Measurements from ENCODE around the gene GALNT7.
A peak's percentile ranks its signal among the peaks of the same experiment; 100 is the strongest.

GALNT7 gene

DNA sequence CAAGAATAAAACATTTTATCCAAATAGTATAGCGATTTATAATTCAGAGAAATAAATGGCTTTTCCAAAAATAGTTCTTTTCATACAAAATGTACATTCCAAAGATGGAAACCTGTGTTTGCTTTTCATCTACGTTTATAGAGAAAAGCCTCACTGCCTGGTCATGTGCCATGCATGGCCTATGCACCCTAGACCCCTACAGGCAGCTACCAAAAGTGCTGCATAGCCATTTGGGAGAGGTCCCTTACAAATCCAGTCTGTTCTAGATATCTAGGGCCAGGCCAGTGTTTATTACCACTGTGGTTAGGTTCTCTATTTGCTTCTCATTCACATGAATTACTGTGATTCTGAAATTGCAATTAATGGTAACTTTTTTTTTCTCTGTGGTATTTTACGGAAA is 148.4 kb downstream of the GALNT7 start:
- no peak for DNase-seq

DNA sequence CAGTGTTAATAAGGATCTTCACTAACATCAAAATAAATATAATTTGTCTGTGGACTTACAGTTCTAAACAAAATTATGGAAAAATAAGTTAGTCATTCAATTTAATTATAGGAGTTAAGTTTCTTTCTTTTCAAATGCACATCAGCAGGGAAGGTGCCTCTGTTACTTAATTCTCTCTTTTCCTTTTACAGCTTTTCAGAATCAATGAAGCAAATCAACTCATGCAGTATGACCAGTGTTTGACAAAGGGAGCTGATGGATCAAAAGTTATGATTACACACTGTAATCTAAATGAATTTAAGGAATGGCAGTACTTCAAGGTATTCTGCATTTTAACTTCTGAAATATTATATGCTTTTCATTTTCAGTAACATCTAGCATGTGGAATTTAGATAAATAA is 149.6 kb downstream of the GALNT7 start:
- peak; percentile 50 for DNase-seq

DNA sequence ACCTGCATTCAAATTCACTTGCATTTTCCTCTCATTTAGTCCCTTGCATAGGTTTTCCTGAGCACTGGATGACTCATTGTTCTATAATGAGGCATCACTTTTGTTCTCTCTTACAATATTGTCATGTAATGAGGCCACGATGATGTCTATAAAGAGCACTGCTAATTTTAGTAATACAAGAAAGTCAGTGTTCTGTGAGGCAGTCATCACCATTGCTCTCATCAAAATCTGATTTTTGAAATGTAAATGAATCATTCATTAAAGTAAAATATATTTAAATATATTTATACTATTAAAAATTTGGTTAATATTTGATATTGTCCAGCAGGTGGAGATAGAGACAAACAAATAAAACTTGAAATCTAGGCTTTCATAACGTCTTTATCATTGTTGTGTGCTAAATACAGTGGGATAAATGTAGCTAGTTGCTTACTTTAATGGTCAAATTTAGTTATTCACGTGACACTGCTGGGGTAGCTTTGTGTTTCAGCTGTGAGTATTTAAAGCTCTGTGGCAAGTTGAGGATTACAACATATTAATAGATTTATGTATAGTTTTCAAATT is 150.1 kb downstream of the GALNT7 start:
- DNase-seq, result peak; percentile 54

DNA sequence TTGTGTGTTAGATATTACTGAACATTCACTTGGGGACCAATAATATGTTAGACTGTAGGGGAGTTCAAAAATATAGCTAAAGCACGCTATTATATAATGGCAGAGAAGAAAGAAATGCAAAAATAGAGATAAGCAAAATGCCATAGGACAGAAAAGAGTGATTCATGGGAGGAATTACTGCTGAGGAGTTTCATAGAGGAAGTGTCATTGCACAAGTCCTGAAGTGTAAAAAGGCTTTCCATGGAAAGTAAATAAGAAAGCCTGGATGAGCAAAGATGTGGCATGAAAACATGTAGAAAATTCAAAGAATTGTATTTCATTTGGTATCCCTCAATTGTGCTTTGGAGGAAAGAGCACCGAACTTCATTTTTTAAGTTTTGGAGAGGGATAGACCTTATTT is 151.1 kb downstream of the GALNT7 start:
- no peak for DNase-seq

DNA sequence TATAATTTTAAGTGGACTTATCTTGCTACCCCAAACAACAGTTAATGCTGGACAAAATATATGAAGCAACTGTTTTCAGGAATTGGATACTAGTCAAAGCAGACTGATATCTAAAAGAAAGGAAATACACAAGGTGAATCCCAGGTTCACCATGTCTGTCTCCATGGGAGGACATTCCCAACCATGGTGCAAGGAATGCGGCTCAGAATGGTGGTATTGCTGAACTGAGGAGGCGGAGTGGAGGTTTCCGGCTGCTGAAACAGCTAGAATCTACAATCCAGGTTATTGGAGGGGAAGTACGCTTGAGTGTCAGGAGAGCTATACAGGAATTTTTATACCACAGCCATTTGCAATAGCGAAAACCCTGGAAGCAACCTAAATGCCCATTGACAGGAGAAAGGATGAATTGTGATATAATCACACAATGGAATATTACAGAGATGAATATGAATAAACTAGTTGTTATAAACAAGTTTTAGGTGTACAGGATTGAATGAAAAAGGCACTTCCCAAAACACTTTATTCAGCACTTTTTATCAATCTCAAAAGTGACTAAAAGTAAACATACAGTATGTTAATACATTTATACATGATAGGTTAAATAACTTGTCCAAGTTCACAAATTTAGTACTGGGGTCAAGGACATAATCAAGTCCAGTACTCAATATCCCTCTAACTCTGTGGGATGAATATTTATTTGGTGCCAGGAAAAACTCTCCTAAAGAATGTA is 156.6 kb downstream of the GALNT7 start:
- DNase-seq, result no peak

DNA sequence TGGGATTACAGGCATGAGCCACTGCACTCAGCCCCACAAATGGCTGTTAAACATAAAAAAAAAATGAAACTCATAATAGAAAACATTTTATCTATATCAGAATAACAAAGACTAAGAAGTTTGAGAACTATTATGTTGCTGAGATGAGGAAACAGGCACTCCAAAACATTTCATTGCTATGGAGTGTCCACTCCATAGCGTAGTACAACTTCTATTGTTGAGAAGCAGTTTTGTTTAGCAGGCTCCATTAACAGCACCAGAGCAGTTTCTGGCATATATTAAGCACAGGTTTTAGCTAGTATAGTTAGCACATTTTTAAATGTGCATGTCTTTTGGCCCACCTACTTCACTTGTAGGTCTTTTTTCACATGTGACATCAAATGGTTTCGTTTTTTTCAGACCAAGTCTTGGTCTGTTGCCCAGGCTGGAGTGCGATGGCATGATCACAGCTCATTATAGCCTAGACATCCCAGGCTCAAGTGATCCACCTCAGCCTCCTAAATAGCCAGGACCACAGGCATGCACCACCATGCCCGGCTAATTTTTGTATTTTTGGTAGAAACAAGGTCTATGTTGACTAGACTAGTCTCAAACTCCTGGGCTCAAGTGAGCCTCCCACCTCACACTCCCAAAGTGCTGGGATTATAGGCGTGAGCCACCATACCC is 159.8 kb downstream of the GALNT7 start:
- DNase-seq, result no peak

DNA sequence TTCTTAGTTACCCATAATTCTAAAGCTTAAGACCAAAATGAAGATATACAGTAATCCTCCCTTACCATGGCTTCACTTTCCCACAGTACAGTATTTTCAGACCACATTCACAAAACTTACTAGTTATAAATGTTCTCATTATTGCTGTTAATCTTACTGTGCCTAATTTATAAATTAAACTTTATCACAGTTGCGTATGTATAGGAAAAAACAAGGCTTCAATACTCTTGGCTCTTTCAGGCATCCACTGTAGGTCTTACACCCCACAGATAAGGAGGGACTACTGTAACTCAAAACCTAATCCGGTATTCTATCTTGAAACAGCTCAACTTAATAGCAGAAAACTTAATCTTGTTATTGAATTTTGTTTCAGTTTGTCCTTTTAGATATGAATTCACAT is 162.0 kb downstream of the GALNT7 start:
- DNase-seq, result no peak

DNA sequence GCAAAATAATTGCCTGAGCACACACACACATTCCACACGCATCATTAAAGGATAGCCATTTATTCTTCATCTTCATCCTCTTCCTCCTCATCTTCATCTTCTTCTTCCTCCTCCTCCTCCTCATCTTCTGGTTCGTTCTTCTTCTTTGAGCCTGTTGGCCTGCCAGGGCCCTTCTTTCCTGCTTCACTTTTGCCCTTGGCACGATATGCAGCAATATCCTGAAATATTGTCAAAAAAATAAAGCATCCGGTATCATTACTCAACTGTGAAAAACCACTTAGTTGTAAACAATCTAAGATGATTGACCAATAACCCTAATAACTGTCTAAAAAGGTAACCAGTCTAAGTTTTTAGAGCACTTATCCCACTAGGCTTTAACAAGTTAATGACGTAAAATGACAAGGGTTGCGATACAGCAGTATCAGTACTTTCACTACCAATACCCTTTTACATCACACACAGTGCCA is 163.4 kb downstream of the GALNT7 start:
- no peak for DNase-seq

DNA sequence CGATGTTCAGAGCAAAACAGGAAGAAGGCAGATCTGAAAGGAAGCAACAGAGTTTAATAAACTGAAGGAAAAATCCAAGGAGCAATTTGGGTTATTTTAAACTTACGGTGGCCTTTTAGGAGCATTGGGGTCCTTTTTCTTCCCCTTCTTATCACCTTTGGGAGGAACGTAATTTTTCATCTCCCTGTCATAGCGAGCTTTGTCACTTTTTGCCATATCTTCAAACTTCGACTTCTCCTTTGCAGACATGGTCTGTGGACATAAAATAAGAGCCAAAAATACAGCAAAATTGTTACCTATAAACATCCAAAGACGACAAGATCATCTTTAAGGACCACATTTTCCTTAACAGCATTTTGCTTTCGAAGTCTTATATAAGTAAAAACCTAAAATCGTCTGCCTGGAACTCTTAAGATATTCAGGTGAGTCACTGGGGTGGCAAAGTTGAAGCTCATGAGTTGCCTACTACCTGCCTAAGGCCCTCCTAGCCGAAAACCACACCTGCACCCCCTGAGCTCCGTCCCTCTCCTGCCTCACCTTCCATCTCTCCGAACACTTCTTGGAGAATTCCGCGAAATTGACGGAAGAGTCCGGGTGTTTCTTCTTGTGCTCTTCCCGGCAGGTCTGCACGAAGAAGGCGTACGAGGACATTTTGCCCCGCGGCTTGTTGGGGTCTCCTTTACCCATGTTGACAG is 164.5 kb downstream of the GALNT7 start:
- no peak for DNase-seq

DNA sequence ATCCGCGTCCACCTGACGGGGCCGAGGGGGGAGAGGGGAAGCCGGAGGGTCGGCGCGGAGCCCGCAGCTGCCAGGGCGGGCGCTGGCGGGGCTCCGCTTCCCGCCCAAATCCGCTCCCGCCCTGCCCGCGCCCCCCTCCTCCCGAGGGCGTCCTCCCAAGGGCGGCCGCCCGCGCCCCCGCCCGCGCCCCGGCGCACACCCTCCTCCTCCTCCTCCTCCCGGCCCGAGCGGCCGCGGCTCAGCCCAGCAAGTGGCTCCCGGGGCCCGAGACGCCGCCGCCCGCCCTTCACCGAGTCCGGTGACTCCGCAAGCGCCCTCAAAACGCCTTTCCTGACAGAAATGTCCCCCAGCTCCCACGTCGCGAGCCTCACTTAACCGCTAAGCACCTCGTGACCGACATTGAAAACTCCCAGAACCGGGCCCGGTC is 165.1 kb downstream of the GALNT7 start:
- DNase-seq, result no peak

DNA sequence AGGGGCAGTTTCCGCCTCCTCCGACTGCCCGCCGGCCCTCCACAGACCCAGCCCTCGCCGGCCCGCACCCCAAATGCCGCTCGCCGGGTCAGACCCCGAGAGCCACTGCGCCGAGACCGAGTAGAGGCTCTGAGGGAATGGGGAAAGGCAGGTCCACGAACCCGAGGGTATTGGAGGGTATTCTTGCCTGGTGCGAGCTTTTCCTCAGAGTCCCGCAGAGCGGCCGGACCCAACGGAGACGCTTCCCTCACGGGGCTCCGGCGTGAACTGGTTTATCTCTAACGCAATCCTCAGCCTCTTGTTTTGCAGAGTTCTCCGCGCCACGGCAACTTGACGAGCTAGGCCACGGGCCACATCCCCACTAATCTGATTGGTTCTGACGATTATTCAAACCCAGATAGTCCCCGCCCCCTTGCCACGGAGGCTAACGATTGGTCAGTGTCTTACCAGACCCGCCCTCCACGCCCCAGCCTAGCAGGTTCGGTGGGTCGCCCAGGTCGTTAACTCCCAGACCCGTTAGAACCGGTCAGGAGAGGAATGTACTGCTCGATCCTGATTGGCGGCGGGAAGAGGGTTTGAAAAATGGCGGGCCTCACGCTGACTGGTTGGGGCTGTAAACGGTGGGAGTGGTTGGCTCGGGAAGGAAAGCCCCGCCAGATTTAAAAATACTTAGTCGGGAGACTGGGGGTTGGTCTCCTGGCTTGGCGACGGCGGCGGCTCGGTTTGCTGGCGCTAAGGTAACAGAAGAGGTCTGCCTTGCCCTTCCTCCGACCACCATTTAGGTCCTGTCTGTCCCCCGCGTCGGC is 165.7 kb downstream of the GALNT7 start, which contains the start of gene HMGB2:
HMGB2 (minus strand) TSS at position 274 of the 806 bp plus-strand sequence. CDS start 709 bp downstream, outside the sequence.
- peak; percentile 98 for DNase-seq

DNA sequence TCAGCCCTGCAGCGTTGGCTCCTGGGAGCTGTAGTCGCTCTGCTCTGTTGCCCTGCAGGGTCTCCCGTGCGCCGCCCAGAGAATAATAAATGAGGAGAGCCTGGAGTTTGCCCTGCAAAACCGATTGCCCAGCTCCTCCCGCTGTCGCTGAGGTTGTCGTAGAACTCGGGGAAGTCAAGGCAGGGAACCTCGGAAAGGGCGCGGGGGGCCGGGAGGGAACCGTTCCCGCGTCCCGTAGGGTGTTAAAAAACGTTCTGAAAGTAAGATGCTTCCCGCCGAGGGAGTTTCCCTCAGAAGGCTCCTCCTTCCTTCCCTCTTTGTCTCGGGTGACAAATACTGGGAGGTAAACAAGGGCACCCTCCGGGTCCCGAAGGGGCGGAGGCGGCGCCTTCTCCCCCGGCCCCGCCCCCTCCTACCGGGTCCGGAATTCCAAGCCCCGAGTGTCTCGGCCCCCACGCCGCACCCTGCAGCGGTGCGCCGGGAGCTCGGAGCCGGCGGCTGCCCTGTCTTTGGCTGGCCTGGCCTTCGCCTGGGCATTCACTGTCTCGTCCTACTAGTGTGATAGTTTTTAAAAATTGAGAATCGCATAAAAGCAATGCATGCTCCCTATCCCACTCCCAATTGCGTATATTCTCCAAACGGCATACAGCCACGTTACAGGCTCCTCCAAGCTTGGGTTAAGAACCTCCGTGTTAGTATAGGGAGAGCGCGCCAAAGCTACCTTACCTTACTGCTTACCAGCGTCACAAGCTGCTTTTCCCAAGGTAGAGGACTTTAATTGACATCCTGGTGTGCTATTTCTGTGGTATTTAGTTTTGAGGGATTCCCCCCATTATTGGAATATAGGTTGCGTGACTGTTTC is 166.5 kb downstream of the GALNT7 start:
- DNase-seq, result peak; percentile 80

DNA sequence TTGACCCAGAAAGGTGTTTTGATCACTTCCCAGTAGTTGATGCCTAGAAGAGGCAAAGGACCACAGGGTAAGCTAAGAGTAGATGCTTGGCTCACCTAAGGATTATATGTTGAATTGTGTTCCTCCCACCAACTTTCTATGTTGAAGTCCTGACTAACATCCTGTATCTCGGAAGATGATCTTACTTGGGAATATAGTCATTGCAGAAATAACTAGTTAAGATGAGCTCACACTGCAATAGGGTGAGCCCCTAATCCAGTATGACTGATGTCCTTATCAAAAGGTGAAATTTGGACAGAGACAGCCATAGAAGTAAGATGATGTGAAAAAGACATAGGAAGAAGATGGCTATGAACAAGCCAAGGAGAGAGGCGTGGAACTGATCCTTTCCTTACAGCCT is 168.9 kb downstream of the GALNT7 start:
- DNase-seq, result no peak

DNA sequence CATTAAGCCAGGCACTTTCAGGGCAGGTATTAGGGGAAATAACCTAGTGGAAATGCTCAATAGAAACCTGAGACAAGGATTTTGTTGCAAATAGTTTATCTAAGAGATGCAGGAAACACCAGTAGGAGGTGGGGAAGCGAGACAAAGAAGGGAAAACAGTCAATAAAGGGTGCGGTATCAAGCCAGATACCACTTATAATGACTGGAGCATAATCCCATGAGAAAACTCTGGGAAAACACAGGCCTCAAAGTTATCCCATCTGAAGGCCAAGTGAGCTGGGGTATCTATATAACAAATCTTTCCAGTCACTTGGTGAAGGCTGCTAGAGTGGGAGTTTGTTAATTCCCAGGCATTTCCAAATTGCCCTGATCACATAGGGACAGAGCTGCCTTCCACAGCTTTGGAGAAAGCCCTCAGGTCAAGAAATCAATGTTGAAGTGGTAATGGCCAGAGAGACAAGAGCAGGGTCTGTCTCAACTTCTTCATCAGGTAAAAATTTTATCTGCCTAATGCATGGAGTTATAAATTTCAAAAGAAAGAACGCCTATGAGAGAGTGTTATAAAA is 175.3 kb downstream of the GALNT7 start:
- DNase-seq, result no peak

DNA sequence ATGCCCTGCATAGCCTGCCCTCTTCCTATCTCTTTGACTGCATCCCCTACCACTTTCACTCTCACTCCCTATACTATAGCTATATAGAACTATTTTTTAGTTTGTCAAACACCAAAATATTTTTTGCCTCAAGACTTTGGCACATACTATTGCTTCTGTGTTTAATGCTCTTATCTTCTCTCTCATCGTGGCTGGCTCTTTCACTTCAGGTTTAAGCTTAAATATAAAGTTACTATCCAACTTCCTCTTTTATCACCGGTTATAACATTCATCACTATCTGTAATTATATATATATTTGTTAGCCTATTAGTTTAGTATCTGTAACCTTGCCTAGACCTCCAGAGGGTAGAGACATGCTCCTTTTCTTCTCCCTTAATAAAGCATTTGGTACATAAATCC is 177.0 kb downstream of the GALNT7 start:
- no peak for DNase-seq

DNA sequence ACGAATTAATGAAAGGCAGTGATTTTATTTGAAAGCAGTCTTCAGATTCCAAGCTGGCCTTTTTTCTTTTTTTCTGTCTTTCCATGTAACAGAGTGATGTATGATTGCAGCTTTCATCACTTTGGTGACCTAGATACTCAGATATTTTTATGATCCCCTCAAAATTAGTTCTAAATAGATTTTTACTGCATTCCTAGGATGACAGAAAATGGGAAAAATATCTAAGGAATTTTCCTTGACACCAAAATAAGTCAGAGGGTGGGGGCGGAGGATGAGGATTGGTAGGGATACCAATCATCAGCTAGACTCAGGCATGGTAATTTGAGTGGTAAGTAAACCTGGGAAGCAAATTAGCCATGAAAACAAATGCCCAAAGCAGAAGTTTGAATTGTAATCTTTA is 177.5 kb downstream of the GALNT7 start:
- no peak for DNase-seq

DNA sequence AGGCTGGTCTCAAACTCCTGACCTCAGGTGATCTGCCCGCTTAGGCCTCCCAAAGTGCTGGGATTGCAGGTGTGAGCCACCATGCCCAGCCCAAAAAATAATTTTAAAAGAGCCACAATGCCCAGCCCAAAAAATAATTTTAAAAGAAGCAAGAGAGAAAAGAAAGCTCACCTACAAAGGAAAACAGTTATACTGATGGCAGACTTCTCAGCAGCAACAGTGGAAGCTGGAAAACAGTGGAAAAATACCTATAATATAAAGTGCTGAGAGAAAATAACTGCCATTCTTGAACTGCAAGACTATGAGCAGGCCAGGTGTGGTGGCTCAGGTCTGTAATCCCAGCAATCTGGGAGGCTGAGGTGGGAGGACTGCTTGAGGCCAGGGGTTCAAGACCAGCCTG is 178.9 kb downstream of the GALNT7 start:
- no peak for DNase-seq

DNA sequence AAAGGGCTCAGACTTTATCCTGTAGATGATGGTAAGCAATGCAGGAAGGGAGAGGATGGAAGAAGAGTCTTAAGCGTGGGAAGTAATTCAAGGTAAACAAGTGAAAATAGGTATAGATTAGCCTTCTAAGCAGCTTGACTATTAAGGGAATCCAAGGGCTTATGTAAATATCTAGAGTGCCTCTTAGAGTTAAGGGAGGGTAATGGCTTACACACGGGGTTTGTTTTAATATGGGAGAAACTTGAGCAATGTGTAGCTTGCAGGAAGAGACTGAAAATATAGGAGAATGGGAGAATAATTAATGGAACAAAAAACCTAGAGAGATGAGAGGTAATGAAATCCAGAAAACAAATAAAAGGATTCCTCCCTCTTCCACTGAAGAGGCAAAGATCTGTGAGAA is 189.3 kb downstream of the GALNT7 start:
- no peak for DNase-seq

DNA sequence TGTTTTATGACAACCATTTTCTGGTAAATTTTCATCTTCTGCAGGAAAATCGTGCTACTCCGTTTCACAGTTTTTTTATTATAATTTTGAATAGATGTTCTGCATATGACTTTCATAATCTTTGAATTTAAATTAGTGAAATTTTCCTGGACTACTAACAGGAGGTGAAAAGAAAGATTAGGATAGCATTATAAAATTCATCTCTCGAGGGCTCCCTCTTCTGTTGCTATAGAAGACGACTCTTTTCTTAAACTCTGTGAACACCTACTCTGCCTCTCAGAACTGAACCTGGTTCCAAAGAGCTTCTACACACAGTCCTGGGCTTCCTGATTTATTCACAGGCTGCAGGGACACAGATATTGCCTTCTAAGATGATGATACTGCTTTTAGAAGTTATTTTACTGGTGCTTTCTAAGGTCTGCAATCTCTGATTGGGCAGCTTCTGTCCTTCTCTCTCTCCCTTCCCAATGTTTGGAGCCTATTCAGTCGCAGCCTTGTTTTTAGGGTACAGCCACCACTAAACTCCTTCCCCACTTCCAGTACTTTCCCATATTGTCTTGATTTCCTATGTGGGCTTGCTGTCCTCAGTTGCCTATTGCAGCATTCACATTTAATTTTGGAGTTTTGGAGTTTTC is 192.1 kb downstream of the GALNT7 start:
- no peak for DNase-seq

DNA sequence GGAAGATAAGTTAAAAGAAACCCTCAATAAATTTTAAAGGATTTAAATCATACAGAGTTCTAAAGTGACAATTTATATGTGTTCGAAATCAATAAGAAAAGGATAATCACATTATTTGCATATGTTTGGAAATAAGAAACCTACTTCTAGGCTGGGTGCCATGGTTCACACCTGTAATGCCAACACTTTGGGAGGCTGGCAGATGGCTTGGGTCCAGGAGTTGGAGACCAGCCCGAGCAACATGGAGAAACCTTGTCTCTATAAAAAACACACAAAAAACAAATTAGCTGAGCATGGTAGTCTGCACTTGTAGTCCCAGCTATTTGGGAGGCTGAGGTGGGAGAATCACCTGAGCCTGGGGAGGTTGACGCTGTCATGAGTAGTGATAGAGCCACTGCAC is 194.1 kb downstream of the GALNT7 start:
- DNase-seq, result no peak
